Neural cell (in vitro differentiated cells): ENCODE data around the gene SLCO3A1. TPM values are rescaled to one million over a fixed set of nuclear protein-coding genes. Genes with fewer than 3 reads are reported as not detected.

Source experiments
- H2AFZ ChIP-seq: fragments of 200-600, 300-800 bp; sonication (generic), shearing (Covaris generic); 2 replicates; pipeline ENCODE4 v1.6.0; 2014; ENCODE audit warnings: low read depth, mild to moderate bottlenecking, antibody characterized with exemption, low read length, moderate library complexity
- H3F3A ChIP-seq: fragments of 200-600 bp; shearing (Covaris generic); 2 replicates; pipeline ENCODE4 v1.6.1; 2016; ENCODE audit warnings: mild to moderate bottlenecking, moderate library complexity, mixed read lengths, antibody characterized with exemption, low read length; ENCODE audit not compliant: insufficient read depth, poor library complexity, severe bottlenecking
- H3K27ac ChIP-seq: fragments of 200-600, 300-800 bp; sonication (generic), shearing (Covaris generic); 2 replicates; pipeline ENCODE4 v1.5.1; 2014; ENCODE audit warnings: mild to moderate bottlenecking, low read length, moderate library complexity
- H3K27me3 ChIP-seq: fragments of 300-800, 200-600 bp; sonication (generic), shearing (Covaris generic); 2 replicates; pipeline ENCODE4 v1.6.0; 2014; ENCODE audit warnings: mild to moderate bottlenecking, low read depth, low read length, moderate library complexity; ENCODE audit not compliant: insufficient read depth
- H3K36me3 ChIP-seq: fragments of 300-800, 200-600 bp; sonication (generic), shearing (Covaris generic); 2 replicates; pipeline ENCODE4 v1.5.1; 2014; ENCODE audit warnings: mild to moderate bottlenecking, antibody characterized with exemption, low read length, moderate library complexity; ENCODE audit not compliant: insufficient read depth
- H3K4me2 ChIP-seq: fragments of 300-800, 200-600 bp; sonication (generic), shearing (Covaris generic); 2 replicates; pipeline ENCODE4 v1.6.0; 2014; ENCODE audit warnings: mild to moderate bottlenecking, low read length
- H3K4me3 ChIP-seq: fragments of 300-800, 200-600 bp; sonication (generic), shearing (Covaris generic); 2 replicates; pipeline ENCODE4 v1.5.1; 2014; ENCODE audit warnings: mild to moderate bottlenecking, low read length, moderate library complexity
- H3K79me2 ChIP-seq: fragments of 200-600 bp; shearing (Covaris generic); replicated peaks from 2 replicates; pipeline ENCODE4 v1.6.0; 2014; ENCODE audit warnings: mild to moderate bottlenecking, low read length, moderate library complexity; ENCODE audit not compliant: insufficient read depth
- H3K9ac ChIP-seq: fragments of 300-800, 200-600 bp; sonication (generic), shearing (Covaris generic); 2 replicates; pipeline ENCODE4 v1.6.1; 2016; ENCODE audit warnings: mild to moderate bottlenecking, low read length, mixed read lengths
- H3K9me2 ChIP-seq: fragments of 200-600 bp; shearing (Covaris generic); 2 replicates; pipeline ENCODE4 v1.6.1; 2016; ENCODE audit warnings: mild to moderate bottlenecking, low read length, mixed read lengths; ENCODE audit not compliant: insufficient read depth
- H3K9me3 ChIP-seq: fragments of 200-600, 300-800 bp; sonication (generic), shearing (Covaris generic); 2 replicates; pipeline ENCODE4 v1.6.1; 2016; ENCODE audit warnings: mild to moderate bottlenecking, mixed run types, low read length, moderate library complexity, mixed read lengths
- H4K20me1 ChIP-seq: fragments of 200-600 bp; shearing (Covaris generic); 2 replicates; pipeline ENCODE4 v1.6.1; 2016; ENCODE audit warnings: mild to moderate bottlenecking, mixed run types; ENCODE audit not compliant: insufficient read depth
- CTCF ChIP-seq: fragments of 450-650 bp; IDR thresholded peaks from 2 replicates; pipeline ENCODE4 v1.5.1; 2014; ENCODE audit warnings: antibody characterized with exemption, mild to moderate bottlenecking, moderate library complexity; ENCODE audit not compliant: poor library complexity, severe bottlenecking
- EP300 ChIP-seq: fragments of 450-650 bp; conservative IDR thresholded peaks from 2 replicates; pipeline ENCODE4 v1.6.1; 2014; ENCODE audit warnings: antibody characterized with exemption, mild to moderate bottlenecking, moderate library complexity; ENCODE audit not compliant: poor library complexity, severe bottlenecking
- EZH2 ChIP-seq: fragments of 200-600, 300-800 bp; shearing (Covaris generic), sonication (generic); IDR thresholded peaks from 2 replicates; pipeline ENCODE4 v1.6.1; 2014; ENCODE audit warnings: antibody characterized with exemption, low read length, borderline replicate concordance, mild to moderate bottlenecking; ENCODE audit not compliant: insufficient read depth, poor library complexity, severe bottlenecking
- MXI1 ChIP-seq: fragments of 450-650 bp; conservative IDR thresholded peaks from 2 replicates; pipeline ENCODE4 v1.6.1; 2014; ENCODE audit warnings: antibody characterized with exemption, mild to moderate bottlenecking; ENCODE audit not compliant: poor library complexity, severe bottlenecking
- POLR2AphosphoS5 ChIP-seq: IDR thresholded peaks from 2 replicates; pipeline ENCODE4 v1.6.1; 2012
- RAD21 ChIP-seq: fragments of 450-650 bp; conservative IDR thresholded peaks from 2 replicates; pipeline ENCODE4 v1.6.1; 2014; ENCODE audit warnings: antibody characterized with exemption, mild to moderate bottlenecking, moderate library complexity
- SMC3 ChIP-seq: fragments of 450-650 bp; conservative IDR thresholded peaks from 2 replicates; pipeline ENCODE4 v1.6.1; 2014; ENCODE audit warnings: antibody characterized with exemption, mild to moderate bottlenecking, moderate library complexity; ENCODE audit not compliant: poor library complexity
- TAF1 ChIP-seq: IDR thresholded peaks from 2 replicates; pipeline ENCODE4 v1.6.1; 2012; ENCODE audit warnings: low read depth
- polyA plus RNA-seq: library from polyadenylated mRNA; depleted of rRNA; stranded (reverse); fragments of >200 nt; gene quantifications from 2 replicates; pipeline ENCODE4 v1.2.3, GENCODE V29; 2014
- TF ChIP-seq, protein P1 (sequence below): IDR thresholded peaks from 2 replicates; pipeline ENCODE4 v1.6.1; 2012; ENCODE audit warnings: borderline replicate concordance

Gene SLCO3A1
- polyA plus RNA-seq, 1 donor from 2014 or later, result 14.2 TPM

GRCh38 chr15:92033314-92033713, 179.8 kb downstream of the SLCO3A1 start:
- TF ChIP-seq CTCF (no peak), MXI1 (no peak), RAD21 (no peak), TAF1 (no peak), EP300 (no peak), EZH2 (no peak), POLR2AphosphoS5 (no peak), SMC3 (no peak)
- TF ChIP-seq, protein P1, sequence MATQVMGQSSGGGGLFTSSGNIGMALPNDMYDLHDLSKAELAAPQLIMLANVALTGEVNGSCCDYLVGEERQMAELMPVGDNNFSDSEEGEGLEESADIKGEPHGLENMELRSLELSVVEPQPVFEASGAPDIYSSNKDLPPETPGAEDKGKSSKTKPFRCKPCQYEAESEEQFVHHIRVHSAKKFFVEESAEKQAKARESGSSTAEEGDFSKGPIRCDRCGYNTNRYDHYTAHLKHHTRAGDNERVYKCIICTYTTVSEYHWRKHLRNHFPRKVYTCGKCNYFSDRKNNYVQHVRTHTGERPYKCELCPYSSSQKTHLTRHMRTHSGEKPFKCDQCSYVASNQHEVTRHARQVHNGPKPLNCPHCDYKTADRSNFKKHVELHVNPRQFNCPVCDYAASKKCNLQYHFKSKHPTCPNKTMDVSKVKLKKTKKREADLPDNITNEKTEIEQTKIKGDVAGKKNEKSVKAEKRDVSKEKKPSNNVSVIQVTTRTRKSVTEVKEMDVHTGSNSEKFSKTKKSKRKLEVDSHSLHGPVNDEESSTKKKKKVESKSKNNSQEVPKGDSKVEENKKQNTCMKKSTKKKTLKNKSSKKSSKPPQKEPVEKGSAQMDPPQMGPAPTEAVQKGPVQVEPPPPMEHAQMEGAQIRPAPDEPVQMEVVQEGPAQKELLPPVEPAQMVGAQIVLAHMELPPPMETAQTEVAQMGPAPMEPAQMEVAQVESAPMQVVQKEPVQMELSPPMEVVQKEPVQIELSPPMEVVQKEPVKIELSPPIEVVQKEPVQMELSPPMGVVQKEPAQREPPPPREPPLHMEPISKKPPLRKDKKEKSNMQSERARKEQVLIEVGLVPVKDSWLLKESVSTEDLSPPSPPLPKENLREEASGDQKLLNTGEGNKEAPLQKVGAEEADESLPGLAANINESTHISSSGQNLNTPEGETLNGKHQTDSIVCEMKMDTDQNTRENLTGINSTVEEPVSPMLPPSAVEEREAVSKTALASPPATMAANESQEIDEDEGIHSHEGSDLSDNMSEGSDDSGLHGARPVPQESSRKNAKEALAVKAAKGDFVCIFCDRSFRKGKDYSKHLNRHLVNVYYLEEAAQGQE, result no peak
- Histone ChIP-seq H3K9me2 (no peaks in the 10 kb centered on the region), H4K20me1 (no peaks in the 10 kb centered on the region), H3K27me3 (no peaks in the 10 kb centered on the region), H3K9ac (no peak overlapping the region), H3K9me3 (no peaks in the 10 kb centered on the region), H2AFZ (no peak overlapping the region), H3K27ac (no peak overlapping the region), H3K4me2 (no peak overlapping the region), H3F3A (no peaks in the 10 kb centered on the region), H3K79me2 (peaks cover 5% of the 10 kb centered on the region), H3K36me3 (no peaks in the 10 kb centered on the region), H3K4me3 (no peak overlapping the region)

DNA sequence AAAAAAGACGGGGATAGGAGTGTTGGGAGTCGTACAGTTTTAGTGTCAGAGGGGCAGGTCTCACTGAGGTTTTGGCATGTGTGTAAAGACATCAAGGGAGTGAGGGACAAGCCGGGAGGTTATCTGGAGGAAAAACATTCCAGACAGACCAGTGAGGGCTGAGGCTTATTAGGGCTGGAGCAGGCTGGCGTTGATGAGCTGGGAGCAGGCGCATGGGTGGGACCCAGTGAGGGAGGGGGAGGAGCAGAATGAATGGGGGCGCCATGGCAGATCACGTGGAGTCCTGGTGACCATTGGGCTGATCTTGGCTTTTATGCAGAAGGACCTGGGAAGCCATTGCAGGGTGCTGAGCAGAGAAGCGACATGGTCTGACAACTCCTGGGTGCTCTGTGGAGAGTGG, 180.2 kb downstream of the SLCO3A1 start:
- H3K4me3 ChIP-seq, result no peak overlapping the region
- H3K36me3 ChIP-seq, result no peaks in the 10 kb centered on the region
- H2AFZ ChIP-seq, result no peak overlapping the region
- H3K79me2 ChIP-seq, result peaks cover 5% of the 10 kb centered on the region
- H3K9me3 ChIP-seq, result no peaks in the 10 kb centered on the region
- H3K4me2 ChIP-seq, result no peak overlapping the region
- H3K9me2 ChIP-seq, result no peaks in the 10 kb centered on the region
- H4K20me1 ChIP-seq, result no peaks in the 10 kb centered on the region
- no peaks in the 10 kb centered on the region for H3K27me3 ChIP-seq
- no peak overlapping the region for H3K9ac ChIP-seq
- H3F3A ChIP-seq, result no peaks in the 10 kb centered on the region
- H3K27ac ChIP-seq, result no peak overlapping the region
- no peak for TF ChIP-seq SMC3
- TF ChIP-seq, protein P1, result no peak
- no peak for TF ChIP-seq TAF1
- TF ChIP-seq CTCF, result no peak
- no peak for TF ChIP-seq EZH2
- no peak for TF ChIP-seq EP300
- no peak for TF ChIP-seq RAD21
- no peak for TF ChIP-seq POLR2AphosphoS5
- TF ChIP-seq MXI1, result no peak
